Hematopoietic multipotent progenitor cell treated with erythropoietin and hydrocortisone succinate and interleukin-3 and kit ligand, for 8 days (in vitro differentiated cells): ENCODE data around the gene PLEKHG5.
"Not testable (repeated sequence)": the region's sequence is repeated elsewhere in the genome, so short reads cannot be mapped to it uniquely, and the experiment has no call there.

ENCODE experiments used
- DNase-seq: peaks from one replicate; pipeline ENCODE4 v3.0.0-alpha.2; 2015

The PLEKHG5 gene

DNA sequence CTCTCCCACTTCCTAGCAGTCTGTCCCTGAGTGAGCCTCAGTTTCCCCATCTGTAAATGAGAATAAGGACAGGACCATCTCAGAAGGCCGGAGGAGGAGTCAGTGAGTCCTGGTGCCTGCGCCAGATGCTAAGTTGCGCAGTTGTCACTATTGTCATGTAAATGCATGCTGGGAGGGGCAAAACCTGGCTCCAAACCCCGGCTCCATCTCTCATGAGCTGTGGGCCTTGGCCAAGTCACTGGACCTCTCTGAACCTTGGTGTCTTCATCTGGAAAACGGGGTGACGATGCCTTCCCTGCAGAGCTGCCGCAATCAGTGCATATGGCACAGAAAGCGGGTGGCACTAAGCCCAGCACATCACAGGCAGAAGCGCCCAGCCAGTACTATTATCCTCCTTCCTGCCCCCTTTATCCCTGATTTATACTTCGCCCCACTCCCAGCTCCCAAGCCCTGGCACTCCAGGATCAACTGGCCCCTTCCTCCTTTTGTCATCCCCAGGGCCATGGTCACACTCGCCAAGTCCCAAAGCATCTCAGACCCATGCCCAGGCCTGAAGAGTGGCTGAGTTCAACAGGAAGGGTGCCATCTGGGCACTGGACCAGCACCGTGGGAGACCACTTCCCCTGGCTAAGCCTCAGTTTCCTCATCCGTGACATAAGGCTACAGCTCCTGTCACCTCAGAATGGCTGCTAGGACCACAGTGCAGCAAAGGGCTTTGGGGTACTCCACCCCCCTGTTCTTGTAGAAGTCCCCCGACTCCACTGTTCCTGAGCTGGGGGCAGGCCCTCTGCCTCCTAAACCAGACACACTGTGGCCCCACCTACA is 4.3 kb upstream of the PLEKHG5 start:
- no peak for DNase-seq

- DNase-seq, result no peak
Measured at GRCh38 chr1:6495041-6495441, 3.6 kb upstream of the PLEKHG5 start.

- DNase-seq, result no peak
Measured at GRCh38 chr1:6494627-6495026, 3.2 kb upstream of the PLEKHG5 start.

DNA sequence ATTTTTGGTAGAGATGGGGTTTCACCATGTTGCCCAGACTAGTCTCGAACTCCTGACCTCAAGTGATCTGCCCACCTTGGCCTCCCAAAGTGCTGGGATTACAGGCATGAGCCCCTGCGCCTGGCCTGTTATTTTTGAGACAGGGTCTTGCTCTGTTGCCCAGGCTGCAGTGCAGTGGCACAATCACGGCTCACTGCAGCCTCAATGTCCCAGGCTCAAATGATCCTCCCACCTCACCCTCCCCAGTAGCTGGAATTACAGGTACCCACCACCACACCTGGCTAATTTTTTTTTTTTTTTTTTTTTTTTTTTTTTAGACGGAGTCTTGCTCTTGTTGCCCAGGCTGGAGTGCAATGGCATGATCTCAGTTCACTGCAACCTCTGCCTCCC is 2.4 kb upstream of the PLEKHG5 start:
- DNase-seq, result not testable (repeated sequence)

GRCh38 chr1:6491966-6492365 is 499 bp upstream of the PLEKHG5 start:
- DNase-seq, result no peak

DNA sequence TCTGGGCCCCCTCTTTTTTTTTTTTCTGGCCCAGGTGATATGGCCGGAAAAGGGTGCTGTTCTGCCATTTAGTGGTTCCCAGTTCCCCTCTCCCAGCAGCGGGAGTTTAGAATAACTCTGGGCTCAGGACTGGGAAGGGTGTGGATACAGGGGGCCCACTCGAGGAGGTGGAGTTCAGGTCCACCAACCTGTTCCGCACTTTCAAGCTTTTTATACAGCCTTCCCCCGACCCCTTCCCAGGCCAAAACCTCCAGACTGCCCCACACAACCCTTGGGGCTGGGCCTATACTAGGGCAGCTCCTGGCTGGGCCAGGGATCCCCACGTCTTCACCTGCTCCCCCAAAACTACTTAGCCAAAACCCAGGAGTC is 402 bp downstream of the PLEKHG5 start:
- DNase-seq, result no peak

DNA sequence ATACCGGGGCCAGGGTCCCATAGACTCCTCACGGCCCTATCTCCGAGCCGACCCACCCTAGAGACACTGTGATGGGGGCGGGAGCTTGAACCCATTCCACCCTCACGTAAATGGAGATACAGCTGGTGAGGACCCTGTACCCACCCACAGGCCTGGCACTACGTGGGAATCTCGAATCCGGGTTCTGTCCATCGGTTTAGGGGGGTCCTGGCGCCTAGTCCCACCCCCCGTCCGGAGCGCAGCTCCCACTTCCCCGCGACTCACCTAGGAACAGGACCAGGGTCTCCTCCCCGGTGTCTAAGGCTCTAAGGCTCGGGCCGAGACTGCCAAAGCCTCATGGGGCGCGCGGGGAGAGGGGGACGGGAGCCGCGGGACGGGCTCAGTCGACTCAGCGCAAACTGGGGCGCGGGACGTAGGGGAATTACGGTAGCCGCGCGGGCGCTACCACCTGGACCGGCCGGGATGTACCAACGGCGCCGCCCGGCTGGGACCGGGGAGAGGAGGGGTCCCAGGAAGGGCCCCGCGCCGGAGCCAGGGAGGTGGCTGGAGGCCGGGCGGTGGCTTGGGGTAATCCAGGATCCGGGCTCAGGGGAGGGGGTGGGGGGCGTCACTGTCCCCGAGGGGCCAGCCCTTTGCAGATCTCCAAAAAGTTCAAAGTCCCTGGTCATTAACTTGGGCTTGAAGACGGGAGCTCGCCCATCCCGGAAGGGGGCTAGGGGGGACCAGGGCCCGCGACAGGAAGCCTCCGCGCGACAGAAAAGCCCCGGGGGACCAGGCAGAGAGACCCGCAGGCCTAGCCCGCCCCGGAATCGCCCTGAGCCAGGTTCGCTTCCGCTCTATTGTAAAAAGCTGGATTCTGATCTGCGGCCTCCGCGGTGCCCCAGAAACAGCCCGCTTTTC is 1.0 kb downstream of the PLEKHG5 start:
- DNase-seq, result peak; percentile 41

- DNase-seq, result peak; percentile 63
Measured at GRCh38 chr1:6489799-6490180, 1.7 kb downstream of the PLEKHG5 start.

DNA sequence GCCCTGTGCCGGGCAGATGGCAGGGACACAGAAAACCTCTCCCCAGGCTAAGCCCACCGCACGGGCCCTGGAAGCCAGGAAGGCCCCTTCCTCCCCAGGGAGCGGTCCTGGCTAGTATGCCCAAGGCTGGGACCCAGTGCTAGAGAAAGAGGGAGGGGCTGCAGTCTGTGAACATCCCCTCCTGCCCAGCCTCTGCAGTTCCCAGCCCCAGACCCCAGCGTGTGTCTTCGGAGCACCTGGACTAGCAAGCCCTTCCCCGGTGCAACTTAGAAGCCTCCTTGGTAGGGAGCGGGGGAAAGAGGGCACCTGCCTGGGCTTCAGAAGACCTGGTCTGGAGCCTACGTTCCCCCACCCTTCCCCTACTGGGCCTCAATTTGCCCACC is 2.1 kb downstream of the PLEKHG5 start:
- DNase-seq, result no peak

GRCh38 chr1:6488602-6489382 is 2.7 kb downstream of the PLEKHG5 start:
- DNase-seq, result no peak

- no peak for DNase-seq
Measured at GRCh38 chr1:6487804-6488484, 3.5 kb downstream of the PLEKHG5 start.

DNA sequence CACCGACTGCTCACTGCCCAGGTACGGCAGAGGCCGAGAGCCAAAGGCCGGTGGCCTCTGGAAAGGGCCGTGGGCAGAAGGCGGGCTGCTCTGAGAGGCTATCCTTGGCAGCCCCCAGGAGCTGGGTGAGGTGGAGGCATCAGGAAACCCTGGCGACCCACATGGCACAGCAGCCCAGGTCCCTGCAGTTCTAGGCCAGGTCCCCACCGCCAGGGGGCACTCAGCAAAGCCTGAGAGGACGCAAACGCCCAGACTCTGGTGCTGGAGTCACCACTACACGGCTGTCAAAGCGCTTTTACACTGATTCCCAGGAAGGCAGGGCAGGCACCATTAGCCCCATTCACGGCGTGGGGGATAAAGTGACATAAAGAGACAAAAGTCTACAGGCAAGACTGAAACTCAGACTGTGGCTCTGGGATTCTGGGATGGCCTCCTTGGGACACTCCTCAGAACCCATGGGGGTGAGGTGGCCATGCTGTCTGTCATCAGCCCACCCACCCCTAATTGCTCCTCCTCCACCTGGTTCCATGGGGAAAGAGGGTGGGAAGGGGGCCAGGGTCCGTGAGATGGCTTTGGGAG is 4.9 kb downstream of the PLEKHG5 start:
- DNase-seq, result peak; percentile 83

- DNase-seq, result no peak
Measured at GRCh38 chr1:6485168-6486101, 6.0 kb downstream of the PLEKHG5 start.

GRCh38 chr1:6484826-6485167 is 6.7 kb downstream of the PLEKHG5 start:
- DNase-seq, result no peak

- no peak for DNase-seq
Measured at GRCh38 chr1:6483761-6484117, 7.7 kb downstream of the PLEKHG5 start.

- DNase-seq, result no peak
Measured at GRCh38 chr1:6483017-6483760, 8.3 kb downstream of the PLEKHG5 start.

DNA sequence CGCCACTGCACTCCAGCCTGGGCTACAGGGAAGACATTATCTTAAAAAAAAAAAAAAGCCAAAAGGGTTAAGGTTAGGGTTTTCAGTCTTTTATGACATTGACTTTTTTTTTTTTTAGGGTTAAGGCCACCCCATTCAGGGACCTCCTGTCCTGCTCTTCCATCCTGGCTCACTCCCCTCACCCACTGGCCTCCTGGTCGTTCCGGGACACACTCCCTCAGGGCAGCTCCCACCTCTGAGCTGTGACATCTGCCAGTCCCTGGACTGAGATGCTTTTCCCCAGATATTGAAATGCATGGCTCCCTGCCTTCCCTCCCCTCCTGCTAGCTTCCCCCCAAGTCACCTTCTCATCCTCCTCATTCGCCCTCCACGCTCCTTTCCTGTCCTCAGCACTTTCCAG is 9.6 kb downstream of the PLEKHG5 start:
- DNase-seq, result no peak

GRCh38 chr1:6477039-6477820 is 14.2 kb downstream of the PLEKHG5 start:
- no peak for DNase-seq

- DNase-seq, result no peak
Measured at GRCh38 chr1:6476483-6476882, 15.0 kb downstream of the PLEKHG5 start.
